HepG2 (cell line): ENCODE results near the gene ARFGAP3. TPM values are rescaled to one million over a fixed set of nuclear protein-coding genes. Genes with fewer than 3 reads are reported as not detected.

ENCODE experiments used
- ATAC-seq: fragments of 200-7000 bp; cut with Tn5 transposase; 3 replicates; pipeline ENCODE4 v1.9.1; 2020; ENCODE audit warnings: mild to moderate bottlenecking, moderate library complexity
- BruUV-seq: library from RNA; stranded (reverse); fragments of 400-500 nt; replicated peaks from 2 replicates; lab custom pipeline; 2021; lab: Mats Ljungman, UMichigan
- CTCF ChIA-PET: fragments of 300-600 bp; formaldehyde crosslinking; extraction: SDS; loops from one replicate; lab custom pipeline; 2021; ENCODE audit warnings: low total read pairs, inconsistent platforms, low intra/inter-chr PET ratio; lab: Yijun Ruan, JAX
- POLR2A ChIA-PET: fragments of 350-600 bp; sonication (Branson Sonifier 250); formaldehyde crosslinking; loops from one replicate; lab custom pipeline; 2020; ENCODE audit warnings: antibody characterized with exemption, inconsistent platforms; lab: Yijun Ruan, JAX
- DNase-seq: peaks from one replicate; pipeline ENCODE4 v3.0.0-alpha.2; 2015; ENCODE audit warnings: low spot score
- FAIRE-seq: peaks from 3 replicates; lab custom pipeline; 2011; peaks lifted over from hg19 to GRCh38; lab: Jason Lieb, UNC
- H2AFZ ChIP-seq: one replicate; pipeline ENCODE4 v1.6.1; 2011; ENCODE audit warnings: low read length, inconsistent platforms
- H3K27ac ChIP-seq: fragments of 300-600 bp; 3 replicates; pipeline ENCODE4 v1.8.0; 2011; ENCODE audit warnings: mixed run types, mild to moderate bottlenecking, mixed read lengths, low read length, inconsistent platforms; ENCODE audit not compliant: insufficient read depth; ENCODE audit errors: extremely low read length
- H3K27me3 ChIP-seq, 2 experiments: fragments of 200-600 bp in 1 of 2; 2 replicates in 1 of 2; 3 replicates in 1 of 2; pipeline versions ENCODE4 v1.6.0 to v1.8.0; 2011; ENCODE audit warnings: low read length in 2 of 2, mild to moderate bottlenecking in 2 of 2, moderate library complexity in 2 of 2, inconsistent platforms in 1 of 2; ENCODE audit not compliant: insufficient read depth in 2 of 2, control insufficient read depth in 1 of 2
- H3K36me3 ChIP-seq, 2 experiments: fragments of 200-600 bp in 1 of 2; replicated peaks in 1 of 2; 2 replicates in 1 of 2; 3 replicates in 1 of 2; pipeline versions ENCODE4 v1.5.1 to v1.8.0; 2011; ENCODE audit warnings: low read length in 2 of 2, inconsistent platforms in 1 of 2; ENCODE audit not compliant: insufficient read depth in 2 of 2, control insufficient read depth in 1 of 2
- H3K4me1 ChIP-seq: 2 replicates; pipeline ENCODE4 v1.5.1; 2012; ENCODE audit warnings: low read length, inconsistent platforms; ENCODE audit not compliant: insufficient read depth
- H3K4me2 ChIP-seq: 2 replicates; pipeline ENCODE4 v1.6.0; 2011; ENCODE audit warnings: low read depth, low read length, inconsistent platforms
- H3K4me3 ChIP-seq, 3 experiments: fragments of 200-600 bp in 1 of 3; sonication (generic), shearing (Covaris generic) in 1 of 3; replicated peaks in 1 of 3; 2 replicates each; pipeline ENCODE4 v1.5.1; 2011 to 2016; ENCODE audit warnings: low read length in 3 of 3, inconsistent platforms in 2 of 3, low read depth in 2 of 3, mild to moderate bottlenecking in 2 of 3, control low read depth in 1 of 3, mixed read lengths in 1 of 3; ENCODE audit not compliant: insufficient read depth in 1 of 3
- H3K79me2 ChIP-seq: one replicate; pipeline ENCODE4 v1.6.1; 2011; ENCODE audit warnings: low read length, inconsistent platforms; ENCODE audit not compliant: insufficient read depth
- H3K9ac ChIP-seq: 2 replicates; pipeline ENCODE4 v1.6.0; 2011; ENCODE audit warnings: mild to moderate bottlenecking, low read depth, low read length, inconsistent platforms; ENCODE audit not compliant: insufficient read depth
- H3K9me3 ChIP-seq: 2 replicates; pipeline ENCODE4 v1.5.1; 2012; ENCODE audit warnings: mild to moderate bottlenecking, low read length
- H4K20me1 ChIP-seq: 2 replicates; pipeline ENCODE4 v1.6.0; 2011; ENCODE audit warnings: inconsistent platforms, mild to moderate bottlenecking, low read length, moderate library complexity; ENCODE audit not compliant: insufficient read depth
- DRAP1 ChIP-seq: IDR thresholded peaks from 2 replicates; pipeline ENCODE4 v1.6.1; 2016; ENCODE audit warnings: missing genetic modification reagents, missing compliant biosample characterization
- MED8 ChIP-seq: sonication (generic); formaldehyde crosslinking; IDR thresholded peaks from 2 replicates; pipeline ENCODE4 v1.8.1; 2023; ENCODE audit warnings: mild to moderate bottlenecking, missing genetic modification reagents; ENCODE audit not compliant: insufficient replicate concordance
- NFKB2 ChIP-seq: sonication (generic); formaldehyde crosslinking; IDR thresholded peaks from 2 replicates; pipeline ENCODE4 v1.4.0; 2020; ENCODE audit warnings: missing genetic modification reagents, borderline replicate concordance
- POLR2AphosphoS2 ChIP-seq: IDR thresholded peaks from 2 replicates; pipeline ENCODE4 v1.6.1; 2011; ENCODE audit warnings: low read depth, low read length, improper control_type of control experiment
- ZKSCAN1 ChIP-seq: fragments of 150-350 bp; IDR thresholded peaks from 2 replicates; pipeline ENCODE4 v1.6.1; 2014; ENCODE audit warnings: low read length
- ZNF207 ChIP-seq: fragments of 450-650 bp; IDR thresholded peaks from 2 replicates; pipeline ENCODE4 v1.6.1; 2016; ENCODE audit warnings: antibody characterized with exemption, borderline replicate concordance
- ZNF230 ChIP-seq: sonication (generic); formaldehyde crosslinking; IDR thresholded peaks from 2 replicates; pipeline ENCODE4 v1.4.0; 2020; ENCODE audit warnings: mild to moderate bottlenecking, missing genetic modification reagents
- ZNF33A ChIP-seq: sonication (generic); formaldehyde crosslinking; IDR thresholded peaks from 2 replicates; pipeline ENCODE4 v1.5.1; 2020; ENCODE audit warnings: missing genetic modification reagents, mild to moderate bottlenecking, moderate library complexity, borderline replicate concordance
- ZNF557 ChIP-seq: sonication (generic); formaldehyde crosslinking; IDR thresholded peaks from 2 replicates; pipeline ENCODE4 v1.4.0; 2020; ENCODE audit warnings: missing genetic modification reagents
- ZNF572 ChIP-seq: sonication (generic); formaldehyde crosslinking; IDR thresholded peaks from 2 replicates; pipeline ENCODE4 v1.5.1; 2020; ENCODE audit warnings: mild to moderate bottlenecking, missing genetic modification reagents
- WGBS: methylation state at CpG from one replicate; pipeline ENCODE4 v1.1.6; 2017; ENCODE audit warnings: low lambda C conversion rate; 5-methylcytosine and 5-hydroxymethylcytosine counted together
- in situ Hi-C: cut with HindIII; loops from 2 replicates; pipeline ENCODE4 v1.10.0; 2017; ENCODE audit warnings: low pct_unique_long_range_greater_than_20kb; ENCODE audit not compliant: extremely low pct_ligation_motif_present
- intact Hi-C: fragments of 100-400 bp; cut with micrococcal nuclease; formaldehyde crosslinking; loops from one replicate; pipeline ENCODE4 v1.10.0; 2022; ENCODE audit not compliant: unreplicated experiment
- polyA plus RNA-seq, 8 experiments: library from polyadenylated mRNA; depleted of rRNA in 3 of 8; stranded (reverse) in 7 of 8; unstranded in 1 of 8; fragments of >200 nt; fragmentation: Illumina TruSeq in 4 of 8; extraction: Trizol in 4 of 8; gene quantifications; 2 replicates each; pipeline versions ENCODE4 v1.2.1 to v1.2.3, GENCODE V29; 2011 to 2016; ENCODE audit warnings: low read depth in 4 of 8, missing spikeins in 1 of 8, mixed read lengths in 1 of 8; ENCODE audit not compliant: insufficient read depth in 1 of 8
- total RNA-seq, 5 experiments: library from RNA; depleted of rRNA; stranded (reverse); fragments of >200 nt; fragmentation: Illumina TruSeq; extraction: Trizol; gene quantifications; 2 replicates each; pipeline ENCODE4 v1.2.3, GENCODE V29; 2016; ENCODE audit warnings: low read depth in 1 of 5
- TF ChIP-seq, protein P1 (sequence below): fragments of 450-650 bp; IDR thresholded peaks from 2 replicates; pipeline ENCODE4 v1.6.1; 2016

ARFGAP3 gene
- total and polyA plus RNA-seq, 2 of the 13 experiments (the other 11 are each of a cell fraction or from before 2014, with no cell fraction given): 41.7 to 61.6 TPM

DNA sequence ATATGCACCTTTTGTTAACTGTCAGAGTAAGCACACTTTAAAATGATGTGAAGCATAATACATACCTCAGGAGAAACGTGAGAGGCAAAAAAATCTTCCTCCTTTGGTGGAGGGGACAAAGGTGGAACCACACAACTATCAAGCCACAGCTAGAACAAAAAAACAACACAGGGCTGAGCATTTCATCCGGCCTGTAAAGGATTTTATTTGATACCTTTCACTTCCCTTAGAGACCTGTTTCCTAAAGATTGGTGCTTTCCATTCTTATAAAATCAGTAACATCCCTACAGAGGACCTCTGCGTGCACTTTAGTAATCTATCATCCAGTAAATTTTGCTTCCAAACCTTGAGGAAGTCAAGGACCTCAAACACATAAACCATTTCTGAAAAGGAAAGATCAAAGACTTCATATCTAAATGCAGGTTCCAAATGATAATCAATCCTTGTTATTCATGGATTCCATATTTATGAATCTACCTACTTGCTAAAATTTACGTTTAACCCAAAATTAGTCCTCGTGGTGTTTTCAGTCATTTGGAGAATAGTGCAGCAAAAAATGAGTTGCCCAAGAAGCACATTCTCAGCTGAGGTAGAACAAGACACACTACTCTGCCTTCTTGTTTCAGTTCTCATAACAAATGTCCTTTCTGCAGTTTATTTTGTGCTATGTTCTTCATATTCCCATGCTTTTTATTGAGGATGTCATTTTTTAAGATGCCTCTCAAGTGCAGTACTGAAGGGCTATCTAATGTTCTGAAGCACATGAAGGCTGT, 22.7 kb downstream of the ARFGAP3 start:
- POLR2A ChIA-PET: interaction anchor here (1.7 kb wide), 1 partner anchor 34 kb away, joined by 3 read pairs; no protein-coding TSS in a partner anchor
- no TSS peak for BruUV-seq
- DNase-seq: no peak
- no peak for ATAC-seq
- no peaks in the 10 kb centered on the region for H4K20me1 ChIP-seq
- H3K9me3 ChIP-seq: no peaks in the 10 kb centered on the region
- TF ChIP-seq ZNF230 (no peak), DRAP1 (CRISPR knock-in tag) (no peak), ZNF33A (CRISPR knock-in tag) (no peak)
- CTCF ChIA-PET: no interaction called here
- no peak for FAIRE-seq
- peaks cover 15 to 68% of the 10 kb centered on the region in 2 experiments for H3K36me3 ChIP-seq
- H3K4me3 ChIP-seq: no peak overlapping the region
- H2AFZ ChIP-seq: no peak overlapping the region
- in situ Hi-C loops (no loop called here), intact Hi-C loops (no loop called here)
- WGBS: 99% methylated on average over 5 of the region's 5 CpGs
- H3K27me3 ChIP-seq: no peaks in the 10 kb centered on the region
- H3K4me1 ChIP-seq: no peaks in the 10 kb centered on the region
- H3K27ac ChIP-seq: no peak overlapping the region
- H3K4me2 ChIP-seq: no peak overlapping the region
- H3K79me2 ChIP-seq: no peaks in the 10 kb centered on the region
- no peak overlapping the region for H3K9ac ChIP-seq

DNA sequence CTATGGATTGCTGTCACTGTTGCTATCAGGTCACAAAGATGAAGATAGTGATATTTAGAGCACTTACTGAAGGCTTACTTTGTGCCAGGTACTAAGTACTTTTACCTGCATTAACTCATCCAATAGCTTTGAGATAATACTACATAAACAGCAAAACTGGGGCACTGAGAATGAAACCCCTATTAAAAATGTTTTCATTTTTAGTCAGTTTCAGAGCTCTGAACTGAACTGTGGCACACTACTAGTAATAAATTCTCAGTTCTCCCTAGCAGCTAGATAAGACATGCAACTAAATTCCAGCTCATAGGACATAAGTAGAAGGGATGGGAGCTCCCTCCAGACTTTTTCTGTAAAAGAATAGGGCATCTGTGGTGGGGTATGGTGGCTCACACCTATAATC, 24.0 kb downstream of the ARFGAP3 start:
- H3K9ac ChIP-seq: no peak overlapping the region
- ChIA-PET CTCF (no interaction called here), POLR2A (interaction anchor here (1.7 kb wide), 1 partner anchor 33 kb away, joined by 3 read pairs; no protein-coding TSS in a partner anchor)
- no peak overlapping the region for H3K27ac ChIP-seq
- ATAC-seq: no peak
- no peaks in the 10 kb centered on the region for H3K9me3 ChIP-seq
- no peaks in the 10 kb centered on the region for H3K79me2 ChIP-seq
- no peak overlapping the region for H3K4me3 ChIP-seq
- H3K27me3 ChIP-seq: no peaks in the 10 kb centered on the region
- H3K4me2 ChIP-seq: no peak overlapping the region
- H3K4me1 ChIP-seq: no peaks in the 10 kb centered on the region
- TF ChIP-seq NFKB2 (CRISPR knock-in tag) (no peak), MED8 (CRISPR knock-in tag) (no peak), ZNF557 (CRISPR knock-in tag) (no peak), ZNF572 (CRISPR knock-in tag) (no peak), ZKSCAN1 (no peak), ZNF207 (no peak), POLR2AphosphoS2 (no peak)
- TF ChIP-seq, protein P1, sequence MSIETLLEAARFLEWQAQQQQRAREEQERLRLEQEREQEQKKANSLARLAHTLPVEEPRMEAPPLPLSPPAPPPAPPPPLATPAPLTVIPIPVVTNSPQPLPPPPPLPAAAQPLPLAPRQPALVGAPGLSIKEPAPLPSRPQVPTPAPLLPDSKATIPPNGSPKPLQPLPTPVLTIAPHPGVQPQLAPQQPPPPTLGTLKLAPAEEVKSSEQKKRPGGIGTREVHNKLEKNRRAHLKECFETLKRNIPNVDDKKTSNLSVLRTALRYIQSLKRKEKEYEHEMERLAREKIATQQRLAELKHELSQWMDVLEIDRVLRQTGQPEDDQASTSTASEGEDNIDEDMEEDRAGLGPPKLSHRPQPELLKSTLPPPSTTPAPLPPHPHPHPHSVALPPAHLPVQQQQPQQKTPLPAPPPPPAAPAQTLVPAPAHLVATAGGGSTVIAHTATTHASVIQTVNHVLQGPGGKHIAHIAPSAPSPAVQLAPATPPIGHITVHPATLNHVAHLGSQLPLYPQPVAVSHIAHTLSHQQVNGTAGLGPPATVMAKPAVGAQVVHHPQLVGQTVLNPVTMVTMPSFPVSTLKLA: no peak
- no peak for DNase-seq
- no peaks in the 10 kb centered on the region for H4K20me1 ChIP-seq
- in situ Hi-C loops (no loop called here), intact Hi-C loops (no loop called here)
- no peak overlapping the region for H2AFZ ChIP-seq
- no TSS peak for BruUV-seq
- no peak for FAIRE-seq
- peaks cover 16 to 72% of the 10 kb centered on the region in 2 experiments for H3K36me3 ChIP-seq
